NB4 (cell line): ENCODE results near the gene VPREB3.

Experiments
- POLR2A ChIP-seq: IDR thresholded peaks from 2 replicates; pipeline ENCODE4 v1.6.1; 2011; ENCODE audit warnings: mild to moderate bottlenecking; ENCODE audit not compliant: insufficient read length; ENCODE audit errors: extremely low read depth
- TF ChIP-seq, protein P1 (sequence below): IDR thresholded peaks from one replicate; pipeline ENCODE4 v1.5.1; 2012; ENCODE audit warnings: low read depth, low read length

DNA sequence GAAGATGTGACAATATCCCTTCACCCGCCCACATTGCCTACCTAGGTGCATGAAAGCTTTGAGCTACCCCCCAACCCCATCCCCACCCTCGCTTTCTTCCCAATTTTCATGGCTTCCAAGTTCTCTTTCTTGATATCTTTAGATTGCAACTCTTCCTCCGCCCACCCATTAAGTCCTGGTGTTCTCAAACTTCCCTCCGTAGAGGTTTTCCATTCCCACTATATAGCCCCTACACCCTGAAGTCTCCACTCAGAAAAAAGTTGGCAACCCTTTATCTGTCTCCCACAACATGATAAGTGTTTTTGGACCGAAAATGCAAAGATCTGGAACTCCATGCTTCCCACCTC lies 3.9 kb downstream of the VPREB3 start:
- TF ChIP-seq, protein P1, sequence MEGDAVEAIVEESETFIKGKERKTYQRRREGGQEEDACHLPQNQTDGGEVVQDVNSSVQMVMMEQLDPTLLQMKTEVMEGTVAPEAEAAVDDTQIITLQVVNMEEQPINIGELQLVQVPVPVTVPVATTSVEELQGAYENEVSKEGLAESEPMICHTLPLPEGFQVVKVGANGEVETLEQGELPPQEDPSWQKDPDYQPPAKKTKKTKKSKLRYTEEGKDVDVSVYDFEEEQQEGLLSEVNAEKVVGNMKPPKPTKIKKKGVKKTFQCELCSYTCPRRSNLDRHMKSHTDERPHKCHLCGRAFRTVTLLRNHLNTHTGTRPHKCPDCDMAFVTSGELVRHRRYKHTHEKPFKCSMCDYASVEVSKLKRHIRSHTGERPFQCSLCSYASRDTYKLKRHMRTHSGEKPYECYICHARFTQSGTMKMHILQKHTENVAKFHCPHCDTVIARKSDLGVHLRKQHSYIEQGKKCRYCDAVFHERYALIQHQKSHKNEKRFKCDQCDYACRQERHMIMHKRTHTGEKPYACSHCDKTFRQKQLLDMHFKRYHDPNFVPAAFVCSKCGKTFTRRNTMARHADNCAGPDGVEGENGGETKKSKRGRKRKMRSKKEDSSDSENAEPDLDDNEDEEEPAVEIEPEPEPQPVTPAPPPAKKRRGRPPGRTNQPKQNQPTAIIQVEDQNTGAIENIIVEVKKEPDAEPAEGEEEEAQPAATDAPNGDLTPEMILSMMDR = no peak
- no peak for TF ChIP-seq POLR2A
